GM13976 (cell line): ENCODE results near the gene SMC4.

ENCODE experiments used
- DNase-seq: peaks from one replicate; pipeline ENCODE4 v3.0.0; 2012; ENCODE audit warnings: low spot score
- CTCF ChIP-seq: IDR thresholded peaks from 2 replicates; pipeline ENCODE4 v1.5.1; 2012; ENCODE audit warnings: borderline replicate concordance, mild to moderate bottlenecking; ENCODE audit not compliant: insufficient read depth; ENCODE audit errors: extremely low read depth, missing control alignments, control extremely low read depth
- in situ Hi-C: fragments of 300-500 bp; cut with MboI; formaldehyde crosslinking; loops from one replicate; pipeline ENCODE4 v1.12.0; 2022; ENCODE audit warnings: low sequenced_read_pairs, mixed read lengths, inconsistent platforms; ENCODE audit not compliant: unreplicated experiment

The SMC4 gene

DNA sequence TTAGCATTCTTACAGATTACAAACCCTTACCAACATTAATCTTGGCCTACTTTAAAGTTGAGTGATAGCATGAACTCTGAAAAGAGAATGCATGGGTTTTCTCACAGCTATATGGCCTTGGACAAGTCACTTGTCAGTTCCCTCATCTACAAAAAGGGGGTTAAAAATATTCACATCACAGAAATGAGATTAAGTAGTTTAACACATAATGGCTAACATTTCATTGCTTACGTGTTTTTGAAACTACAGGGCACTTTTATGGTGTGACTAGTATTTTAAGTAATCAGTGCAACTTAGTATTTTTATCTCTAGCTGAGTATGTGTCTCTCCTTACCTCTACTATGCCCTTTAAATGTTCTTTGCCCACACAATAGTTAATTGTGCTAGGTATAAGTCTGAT, 36.3 kb downstream of the SMC4 start:
- DNase-seq, result no peak

GRCh38 chr3:160437083-160437455, 37.6 kb downstream of the SMC4 start:
- in situ Hi-C loops, result no loop called here
- TF ChIP-seq CTCF, result no peak
- DNase-seq, result no peak

More for the DNA sequence above, 36.3 kb downstream of the SMC4 start:
- no peak for TF ChIP-seq CTCF
- in situ Hi-C loops, result no loop called here

DNA sequence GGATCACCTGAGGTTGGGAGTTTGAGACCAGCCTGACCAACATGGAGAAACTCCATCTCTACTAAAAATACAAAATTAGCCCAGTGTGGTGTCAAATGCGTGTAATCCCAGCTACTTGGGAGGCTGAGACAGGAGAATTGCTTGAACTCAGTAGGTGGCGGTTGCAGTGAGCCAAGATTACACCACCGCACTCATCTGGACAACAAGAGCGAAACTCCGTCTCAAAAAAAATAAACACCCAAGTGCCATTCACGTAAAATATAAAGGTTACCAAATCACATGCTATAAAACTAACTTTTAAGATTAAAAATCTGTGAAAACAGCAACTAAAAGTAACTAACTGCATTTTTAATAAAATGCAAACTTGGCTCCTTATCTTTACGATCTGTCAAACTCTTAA, 41.2 kb downstream of the SMC4 start:
- no peak for TF ChIP-seq CTCF
- DNase-seq, result no peak
- in situ Hi-C loops, result no loop called here

DNA sequence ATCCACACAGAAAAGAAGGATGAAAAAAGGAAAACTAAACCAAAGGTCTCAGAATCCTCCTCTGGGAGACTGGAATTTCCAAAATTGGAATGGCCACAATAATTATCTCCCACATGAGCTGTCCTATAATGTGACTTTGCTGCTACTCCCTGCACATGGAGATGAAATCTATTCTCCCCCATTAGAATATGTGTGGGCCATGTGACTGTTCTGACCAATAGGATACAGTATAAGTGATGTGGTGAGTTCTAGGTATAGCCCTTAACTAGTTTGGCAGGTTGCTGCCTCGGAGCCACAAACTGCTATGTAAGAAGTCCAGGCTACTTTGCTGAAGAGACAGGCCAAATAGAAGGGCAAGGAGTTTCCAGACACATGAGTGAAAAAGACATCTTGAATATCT, 45.0 kb downstream of the SMC4 start:
- in situ Hi-C loops, result no loop called here
- TF ChIP-seq CTCF, result no peak
- DNase-seq, result no peak

DNA sequence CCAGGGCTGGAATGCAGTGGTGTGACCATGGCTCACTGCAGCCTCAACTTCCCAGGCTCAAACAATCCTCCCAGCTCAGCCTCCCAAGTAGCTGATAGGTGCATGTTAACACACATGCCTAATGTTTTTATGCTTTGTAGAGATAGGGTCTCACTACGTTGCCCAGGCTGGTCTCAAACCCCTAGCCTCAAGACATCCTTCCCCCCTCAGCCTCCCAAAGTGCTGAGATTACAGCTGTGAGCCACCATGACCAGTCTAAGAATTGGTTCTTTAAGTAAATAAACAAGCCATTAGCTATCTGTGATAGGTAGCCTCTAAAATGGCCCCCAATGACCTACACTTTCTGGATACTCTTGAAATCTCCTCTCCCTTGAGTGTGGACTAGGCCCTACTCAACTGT, 46.4 kb downstream of the SMC4 start:
- DNase-seq, result no peak
- in situ Hi-C loops, result no loop called here
- no peak for TF ChIP-seq CTCF

- no peak for TF ChIP-seq CTCF
- no peak for DNase-seq
- in situ Hi-C loops, result no loop called here
These were observed 47.1 kb downstream of the SMC4 start for GRCh38 chr3:160446522-160447056.

DNA sequence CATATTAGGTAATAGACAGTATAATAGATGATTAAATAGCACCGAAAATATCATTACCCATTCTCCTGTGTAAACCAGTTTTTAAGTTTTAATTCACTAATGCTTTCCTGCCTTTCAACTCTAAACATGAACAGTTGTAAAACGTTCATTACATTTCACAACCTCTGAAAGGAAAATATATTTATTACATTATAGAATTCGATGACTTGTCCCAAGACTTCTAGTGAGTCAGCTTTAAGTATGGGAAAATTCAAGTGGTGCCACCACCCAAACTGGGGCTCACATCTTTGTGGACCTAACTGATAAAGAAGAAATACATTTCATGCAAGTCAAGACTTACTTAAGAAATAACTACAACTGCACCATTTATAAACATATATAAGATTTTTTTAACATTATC, 48.1 kb downstream of the SMC4 start:
- in situ Hi-C loops, result no loop called here
- DNase-seq, result no peak
- TF ChIP-seq CTCF, result no peak
